ENCODE results near the gene KRT16. TPM values are rescaled to one million over a fixed set of nuclear protein-coding genes. Genes with fewer than 3 reads are reported as not detected.
A peak's percentile ranks its signal among the peaks of the same experiment; 100 is the strongest.

The KRT16 gene
- total and polyA plus RNA-seq, 2 of the 8 experiments (the other 6 are each of a cell fraction or from before 2014, with no cell fraction given): not detected

GRCh38 chr17:41636652-41637051 is 24.1 kb upstream of the KRT16 start:
- Histone ChIP-seq H4K8ac (ENCODE audit: extremely low read depth, insufficient read depth, low read length) (0 out of 2 replicates have a peak overlapping the region, but pooled peaks have one; percentile 62), H3K27ac (ENCODE audit: low read depth, low read length) (no peak overlapping the region), H3K4me2 (ENCODE audit: insufficient read depth in 1 of 2, low read depth in 2 of 2, low read length in 2 of 2) (no peak overlapping the region), H4K5ac (ENCODE audit: insufficient read length, low read depth, low read length) (no peak overlapping the region), H3K79me1 (ENCODE audit: low read depth, low read length) (no peaks in the 10 kb centered on the region), H3K79me2 (ENCODE audit: control insufficient read depth in 1 of 2, insufficient read depth in 2 of 2, low read length in 2 of 2) (no peaks in the 10 kb centered on the region), H3K14ac (ENCODE audit: insufficient read length) (no peak overlapping the region), H3K23me2 (ENCODE audit: low read depth, low read length) (peaks cover 12% of the 10 kb centered on the region; the same call in 1 of the 2 replicates), H3K56ac (replicated peaks; ENCODE audit: insufficient read length, low read depth, low read length) (no peak overlapping the region), H3K9me3 (ENCODE audit: insufficient read depth in 2 of 2, low read depth in 1 of 2, low read length in 1 of 2) (no peaks in the 10 kb centered on the region), H2AFZ (ENCODE audit: low read length) (no peak overlapping the region), H2AK5ac (ENCODE audit: low read depth, low read length) (no peak overlapping the region), H3K27me3 (replicated peaks in 1 of 4; ENCODE audit: control insufficient read depth in 3 of 4, extremely low read depth in 1 of 4, insufficient read depth in 3 of 4, low read length in 3 of 4) (peaks cover 0 to 3% (median 0%) of the 10 kb centered on the region in 4 experiments; a peak in 1 of 7 replicates), H3K23ac (ENCODE audit: insufficient read length) (no peak overlapping the region), H3K9ac (replicated peaks in 1 of 4; ENCODE audit: extremely low read depth in 1 of 4, low read depth in 3 of 4, low read length in 3 of 4) (no peak overlapping the region), H4K20me1 (replicated peaks in 1 of 2; ENCODE audit: control insufficient read depth in 1 of 2, insufficient read depth in 2 of 2, low read length in 2 of 2) (peaks cover 0 to 11% of the 10 kb centered on the region in 2 experiments), H3K18ac (ENCODE audit: extremely low read depth, low read length) (no peak overlapping the region), H3K4me1 (replicated peaks in 1 of 4; ENCODE audit: control insufficient read depth in 3 of 4, insufficient read depth in 4 of 4, low read length in 3 of 4) (peaks cover 0 to 19% (median 4%) of the 10 kb centered on the region in 4 experiments; a peak in 2 of 7 replicates), H2BK120ac (replicated peaks; ENCODE audit: low read depth, low read length) (no peak overlapping the region), H2BK15ac (ENCODE audit: low read length) (no peak overlapping the region), H3K36me3 (ENCODE audit: control insufficient read depth in 2 of 4, insufficient read depth in 4 of 4, low read length in 3 of 4) (no peaks in the 10 kb centered on the region; a peak in 1 of 8 replicates), H2BK5ac (ENCODE audit: low read depth, low read length) (no peak overlapping the region), H3K4me3 (ENCODE audit: extremely low read depth in 1 of 4, insufficient read depth in 2 of 4, low read depth in 3 of 4, low read length in 4 of 4) (no peak overlapping the region), H2BK12ac (ENCODE audit: low read depth, low read length) (no peak overlapping the region), H4K91ac (replicated peaks; ENCODE audit: insufficient read length, low read length) (no peak overlapping the region), H2BK20ac (ENCODE audit: low read length) (no peak overlapping the region), H3K4ac (replicated peaks; ENCODE audit: insufficient read length, low read depth, low read length) (no peak overlapping the region)
- FAIRE-seq (no peak), DNase-seq (ENCODE audit: low read depth in 1 of 2, low spot score in 2 of 2) (no peak)
- ChIA-PET CTCF (ENCODE audit: partially characterized antibody) (interaction anchor here (0.6 to 4.9 kb wide), 9 partner anchors 9 to 87 kb away, joined by 3 to 50 read pairs (median 4); no protein-coding TSS in a partner anchor), POLR2A (ENCODE audit: partially characterized antibody) (interaction anchor here (0.8 to 1.5 kb wide), 3 partner anchors 12 to 109 kb away, joined by 3 to 5 read pairs (median 3); partner anchors contain the start of gene KRT19)
- no peak for TF ChIP-seq BRCA1 (IDR thresholded peaks at IDR 0.05; ENCODE audit: low read depth, low read length)
- no peak for TF ChIP-seq NRF1 (IDR thresholded peaks at IDR 0.05; ENCODE audit: low read depth, low read length)
- 90% methylated on average over 9 of the region's 9 CpGs; no CpG with 5 or more reads in 1 of the 2 experiments for WGBS, 2 experiments (ENCODE audit: extremely low coverage in 1 of 2, insufficient coverage in 1 of 2, insufficient read length in 1 of 2, insufficient replicate concordance in 2 of 2, low coverage in 1 of 2, low lambda C conversion rate in 2 of 2, missing lambda C conversion rate in 1 of 2)

Measured in H1 (cell line).